Neuronal stem cell (in vitro differentiated cells): ENCODE measurements around the gene PLD4.

ENCODE experiments used
- DNase-seq: peaks from one replicate; pipeline ENCODE4 v3.0.0-alpha.2; 2013; ENCODE audit warnings: low spot score
- H2AFZ ChIP-seq: one replicate; pipeline ENCODE4 v1.6.1; 2013; ENCODE audit warnings: mild to moderate bottlenecking, low read length, inconsistent platforms
- H2AK5ac ChIP-seq: 2 replicates; pipeline ENCODE4 v1.6.1; 2013; ENCODE audit warnings: low read depth, mild to moderate bottlenecking, inconsistent platforms, low read length, moderate library complexity, mixed read lengths
- H2BK120ac ChIP-seq: 2 replicates; pipeline ENCODE4 v1.6.1; 2013; ENCODE audit warnings: low read depth, mild to moderate bottlenecking, inconsistent platforms, low read length, moderate library complexity, mixed read lengths
- H2BK12ac ChIP-seq: one replicate; pipeline ENCODE4 v1.6.1; 2013; ENCODE audit warnings: low read length, inconsistent platforms
- H2BK15ac ChIP-seq: 2 replicates; pipeline ENCODE4 v1.6.1; 2013; ENCODE audit warnings: mild to moderate bottlenecking, low read length, inconsistent platforms, mixed read lengths
- H2BK5ac ChIP-seq: one replicate; pipeline ENCODE4 v1.6.1; 2013; ENCODE audit warnings: inconsistent platforms, mild to moderate bottlenecking, low read length, moderate library complexity
- H3K14ac ChIP-seq: one replicate; pipeline ENCODE4 v1.6.1; 2013; ENCODE audit warnings: low read length, inconsistent platforms
- H3K18ac ChIP-seq: 2 replicates; pipeline ENCODE4 v1.6.1; 2013; ENCODE audit warnings: low read length, inconsistent platforms
- H3K23ac ChIP-seq: 2 replicates; pipeline ENCODE4 v1.6.1; 2013; ENCODE audit warnings: low read depth, mild to moderate bottlenecking, mixed read lengths, low read length, inconsistent platforms; ENCODE audit not compliant: poor library complexity
- H3K27ac ChIP-seq: replicated peaks from 3 replicates; pipeline ENCODE4 v1.5.1; 2013; ENCODE audit warnings: low read length, inconsistent platforms
- H3K27me3 ChIP-seq, 3 experiments: 2 replicates each; pipeline ENCODE4 v1.6.1; 2013; ENCODE audit warnings: low read length in 3 of 3, mild to moderate bottlenecking in 2 of 3, inconsistent platforms in 1 of 3, low read depth in 1 of 3, mixed read lengths in 1 of 3, moderate library complexity in 1 of 3; ENCODE audit not compliant: control insufficient read depth in 3 of 3, insufficient read depth in 3 of 3
- H3K36me3 ChIP-seq, 2 donors: replicated peaks in 1 of 2; 2 replicates each; pipeline ENCODE4 v1.6.1; 2013; ENCODE audit warnings: low read length in 2 of 2; ENCODE audit not compliant: control insufficient read depth in 2 of 2, insufficient read depth in 2 of 2
- H3K4ac ChIP-seq: 2 replicates; pipeline ENCODE4 v1.6.1; 2013; ENCODE audit warnings: inconsistent platforms, mild to moderate bottlenecking, low read length, moderate library complexity
- H3K4me1 ChIP-seq, 2 donors: 1 replicate in 1 of 2; 2 replicates in 1 of 2; pipeline ENCODE4 v1.6.1; 2013; ENCODE audit warnings: low read length in 2 of 2, low read depth in 1 of 2; ENCODE audit not compliant: control insufficient read depth in 2 of 2, insufficient read depth in 1 of 2
- H3K4me2 ChIP-seq: one replicate; pipeline ENCODE4 v1.6.1; 2013; ENCODE audit warnings: mild to moderate bottlenecking, low read length, inconsistent platforms; ENCODE audit not compliant: insufficient read depth, poor library complexity, severe bottlenecking
- H3K4me3 ChIP-seq, 2 donors: 2 replicates each; pipeline ENCODE4 v1.5.1; 2013; ENCODE audit warnings: low read length in 2 of 2, mild to moderate bottlenecking in 2 of 2, inconsistent platforms in 1 of 2, moderate library complexity in 1 of 2
- H3K79me1 ChIP-seq: one replicate; pipeline ENCODE4 v1.6.1; 2013; ENCODE audit warnings: low read depth, mild to moderate bottlenecking, inconsistent platforms, low read length, moderate library complexity
- H3K9ac ChIP-seq: one replicate; pipeline ENCODE4 v1.6.1; 2013; ENCODE audit warnings: mild to moderate bottlenecking, low read depth, low read length, inconsistent platforms; ENCODE audit not compliant: poor library complexity
- H3K9me3 ChIP-seq, 2 donors: replicated peaks in 1 of 2; 2 replicates each; pipeline versions ENCODE3 to v1.6.1; 2013; ENCODE audit warnings: low read length in 2 of 2, mild to moderate bottlenecking in 2 of 2, inconsistent platforms in 1 of 2, low read depth in 1 of 2, mixed read lengths in 1 of 2, moderate library complexity in 1 of 2; ENCODE audit not compliant: control insufficient read depth in 2 of 2, insufficient read depth in 1 of 2
- H4K8ac ChIP-seq: one replicate; pipeline ENCODE4 v1.6.1; 2013; ENCODE audit warnings: low read depth, mild to moderate bottlenecking, inconsistent platforms, low read length, moderate library complexity
- H4K91ac ChIP-seq: one replicate; pipeline ENCODE4 v1.6.1; 2013; ENCODE audit warnings: low read length, low read depth, mild to moderate bottlenecking, inconsistent platforms; ENCODE audit not compliant: poor library complexity
- WGBS, 2 donors: extraction: QIAGEN DNeasy Blood & Tissue Kit; methylation state at CpG; one replicate each; pipeline ENCODE4 v1.1.7; 2013; ENCODE audit warnings: missing lambda C conversion rate in 2 of 2, mixed read lengths in 1 of 2; ENCODE audit not compliant: insufficient read length in 2 of 2, insufficient replicate concordance in 1 of 2; ENCODE audit errors: extremely low coverage in 2 of 2; 5-methylcytosine and 5-hydroxymethylcytosine counted together

PLD4 gene

DNA sequence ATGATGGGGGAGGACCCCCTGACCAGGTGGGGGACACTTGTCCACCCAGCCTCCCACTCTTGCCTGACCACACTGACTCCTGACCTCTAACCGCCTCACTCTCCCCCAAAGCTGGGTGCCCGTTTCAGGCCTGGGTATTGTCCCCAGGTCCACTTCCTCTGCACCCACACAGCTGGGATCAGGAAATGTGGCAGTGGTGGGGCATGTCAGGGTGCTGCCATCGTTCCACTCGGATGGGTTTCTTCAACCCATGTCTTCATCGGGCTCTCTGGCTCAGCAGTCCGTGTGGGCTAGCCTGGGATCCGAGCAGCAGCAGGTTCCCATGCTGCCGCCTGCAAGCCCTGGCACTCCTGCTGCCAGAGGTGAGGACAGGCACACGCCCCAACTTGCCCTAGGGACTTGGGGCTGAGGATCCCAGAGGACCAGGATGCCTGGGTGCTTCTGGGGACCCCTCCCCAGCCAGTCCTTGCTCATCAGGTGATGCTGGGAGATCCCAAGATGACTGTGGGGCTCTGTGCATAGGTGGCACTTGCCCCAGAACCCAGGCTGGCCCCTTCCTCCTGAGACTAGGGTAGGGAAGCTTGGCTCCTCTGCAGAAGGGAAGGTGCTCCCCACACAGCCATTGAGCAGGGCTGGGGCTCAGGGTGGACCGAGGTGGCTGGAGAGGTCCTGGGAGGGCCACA is 58.0 kb downstream of the PLD4 start:
- Histone ChIP-seq H2AFZ (no peak overlapping the region), H3K18ac (peak overlapping the region; percentile 17), H3K9me3 (no peaks in the 10 kb centered on the region), H3K4me1 (peaks cover 8 to 12% of the 10 kb centered on the region in 2 donors), H2BK5ac (peak overlapping the region; percentile 82), H3K4ac (peak overlapping the region; percentile 23), H4K8ac (peak overlapping the region; percentile 43), H4K91ac (no peak overlapping the region), H2BK120ac (peak overlapping the region; percentile 30), H2BK15ac (peak overlapping the region; percentile 64), H3K9ac (peak overlapping the region; percentile 60), H3K27me3 (peaks cover 0 to 58% (median 20%) of the 10 kb centered on the region in 3 experiments), H2AK5ac (peak overlapping the region; percentile 94), H3K79me1 (peaks cover 3% of the 10 kb centered on the region), H3K27ac (no peak overlapping the region), H3K23ac (peak overlapping the region; percentile 73), H3K36me3 (no peaks in the 10 kb centered on the region), H3K14ac (peak overlapping the region; percentile 56), H3K4me3 (no peak overlapping the region), H2BK12ac (peak overlapping the region; percentile 90), H3K4me2 (no peak overlapping the region)
- no peak for DNase-seq
- no CpG with 5 or more reads among the region's 10 CpGs for WGBS, 2 donors
